HG03469 (cell line): ENCODE measurements around the gene CEPT1.

Experiments used
- ATAC-seq: cut with Tn5 transposase; IDR thresholded peaks from one replicate; pipeline ENCODE4 v1.9.1; 2021; ENCODE audit warnings: mild to moderate bottlenecking, moderate library complexity, moderate number of reproducible peaks; ENCODE audit not compliant: unreplicated experiment

CEPT1 gene

GRCh38 chr1:111145963-111146768, 6.1 kb downstream of the CEPT1 start:
- no peak for ATAC-seq

GRCh38 chr1:111147948-111148347, 7.9 kb downstream of the CEPT1 start:
- ATAC-seq: no peak

GRCh38 chr1:111148376-111148881, 8.4 kb downstream of the CEPT1 start:
- no peak for ATAC-seq

- ATAC-seq: no peak
Measured at GRCh38 chr1:111151838-111152237, 11.8 kb downstream of the CEPT1 start.

- ATAC-seq: no peak
Measured at GRCh38 chr1:111154021-111154999, 14.3 kb downstream of the CEPT1 start.

GRCh38 chr1:111157431-111157830, 17.4 kb downstream of the CEPT1 start:
- no peak for ATAC-seq

- ATAC-seq: no peak
Measured at GRCh38 chr1:111161843-111162487, 21.9 kb downstream of the CEPT1 start.

GRCh38 chr1:111162488-111162880, 22.5 kb downstream of the CEPT1 start:
- no peak for ATAC-seq

- ATAC-seq: no peak
Measured at GRCh38 chr1:111163363-111163762, 23.3 kb downstream of the CEPT1 start.

- ATAC-seq: no peak
Measured at GRCh38 chr1:111164151-111164550, 24.1 kb downstream of the CEPT1 start.

GRCh38 chr1:111172463-111172862, 32.4 kb downstream of the CEPT1 start:
- no peak for ATAC-seq

GRCh38 chr1:111174070-111174469, 34.0 kb downstream of the CEPT1 start:
- ATAC-seq: no peak

- ATAC-seq: no peak
Measured at GRCh38 chr1:111175349-111175748, 35.3 kb downstream of the CEPT1 start.

GRCh38 chr1:111176678-111177077, 36.7 kb downstream of the CEPT1 start:
- no peak for ATAC-seq

GRCh38 chr1:111179968-111180533, 40.0 kb downstream of the CEPT1 start:
- ATAC-seq: no peak

- ATAC-seq: no peak
Measured at GRCh38 chr1:111182052-111182451, 42.0 kb downstream of the CEPT1 start.

- no peak for ATAC-seq
Measured at GRCh38 chr1:111183308-111184069, 43.5 kb downstream of the CEPT1 start.

- no peak for ATAC-seq
Measured at GRCh38 chr1:111184663-111185062, 44.6 kb downstream of the CEPT1 start.

GRCh38 chr1:111190931-111191451, 51.0 kb downstream of the CEPT1 start:
- ATAC-seq: no peak

- no peak for ATAC-seq
Measured at GRCh38 chr1:111191496-111191895, 51.5 kb downstream of the CEPT1 start.
